Activated T-cell treated with anti-CD3 and anti-CD28 coated beads, Interleukin-2, amount 50 U/mL, for 1 hour (primary cell): ENCODE measurements around the gene CYTL1.
"Not testable (repeated sequence)": the region's sequence is repeated elsewhere in the genome, so short reads cannot be mapped to it uniquely, and the experiment has no call there.

ENCODE experiments used
- DNase-seq: peaks from one replicate; pipeline ENCODE4 v3.0.0-alpha.2; 2020

Gene CYTL1, protein sequence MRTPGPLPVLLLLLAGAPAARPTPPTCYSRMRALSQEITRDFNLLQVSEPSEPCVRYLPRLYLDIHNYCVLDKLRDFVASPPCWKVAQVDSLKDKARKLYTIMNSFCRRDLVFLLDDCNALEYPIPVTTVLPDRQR

DNA sequence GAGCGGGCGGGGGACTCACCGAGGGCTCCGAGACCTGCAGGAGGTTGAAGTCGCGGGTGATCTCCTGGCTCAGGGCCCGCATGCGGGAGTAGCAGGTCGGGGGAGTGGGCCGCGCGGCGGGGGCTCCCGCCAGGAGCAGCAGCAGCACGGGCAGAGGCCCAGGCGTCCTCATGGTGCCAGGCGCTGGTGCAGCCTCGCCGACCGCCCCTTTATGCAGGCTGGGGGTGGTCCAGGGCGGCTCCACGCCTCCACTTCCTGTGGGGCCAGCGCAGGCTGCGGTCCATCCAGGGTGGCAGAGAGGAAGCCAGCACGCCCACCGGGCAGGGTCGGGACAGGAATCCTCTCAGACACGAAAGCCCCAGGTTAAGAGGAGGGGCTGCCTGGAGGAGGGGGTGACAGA is at the start of gene CYTL1:
CYTL1 (minus strand) TSS at position 185 of the 400 bp plus-strand sequence; CDS start at position 172, 13 bp downstream.
- DNase-seq: no peak

DNA sequence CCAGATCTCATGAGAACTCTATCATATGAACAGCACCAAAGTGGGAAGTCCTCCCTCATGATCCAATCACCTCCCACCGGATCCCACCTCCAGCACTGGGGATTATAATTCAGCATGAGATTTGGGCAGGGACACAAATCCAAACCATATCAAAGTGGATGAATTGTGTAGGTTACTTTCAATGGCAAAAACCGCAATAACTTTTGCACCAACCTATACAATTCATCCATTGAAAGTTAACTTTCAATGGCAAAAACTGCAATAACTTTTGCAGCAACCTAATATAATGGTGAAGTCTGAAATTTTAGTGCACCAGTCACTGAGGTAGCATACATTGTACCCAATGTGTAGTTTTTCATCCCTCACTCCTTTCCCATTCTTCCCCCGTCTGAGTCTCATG is 48.6 kb upstream of the CYTL1 start:
- no peak for DNase-seq

DNA sequence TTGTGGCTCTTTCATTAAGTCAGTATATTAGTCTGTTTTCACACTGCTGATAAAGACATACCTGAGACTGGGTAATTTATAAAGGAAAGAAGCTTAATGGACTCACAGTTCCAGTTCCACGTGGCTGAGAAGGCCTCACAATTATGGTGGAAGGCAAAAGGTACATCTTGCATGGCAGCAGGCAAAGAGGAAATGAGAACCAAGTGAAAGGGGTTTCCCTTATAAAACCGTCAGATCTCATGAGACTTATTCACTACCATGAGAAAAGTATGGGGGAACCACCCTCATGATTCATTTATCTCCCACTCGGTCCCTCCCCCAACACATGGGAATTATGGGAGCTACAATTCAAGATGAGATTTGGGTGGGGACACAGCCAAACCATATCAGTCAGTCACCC is 47.7 kb upstream of the CYTL1 start:
- not testable (repeated sequence) for DNase-seq

DNA sequence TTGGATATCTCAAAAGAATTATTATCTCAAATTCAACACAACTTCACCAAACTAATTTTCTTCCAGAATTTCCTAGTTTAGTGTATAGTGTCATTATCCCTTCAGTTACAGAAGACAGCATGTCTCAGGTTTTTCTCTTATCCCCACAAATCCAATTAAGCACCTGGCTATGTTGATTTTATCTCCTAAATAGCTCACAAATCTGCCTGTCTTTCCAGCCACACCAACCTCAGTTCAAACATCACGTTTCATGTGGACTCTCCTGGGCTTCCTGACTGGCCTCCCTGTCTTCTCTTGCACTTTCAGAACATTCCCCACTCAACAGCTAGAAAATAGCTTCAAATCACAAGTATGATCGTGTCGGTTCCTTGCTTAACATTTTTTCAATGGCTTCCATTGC is 46.8 kb upstream of the CYTL1 start:
- DNase-seq: no peak

DNA sequence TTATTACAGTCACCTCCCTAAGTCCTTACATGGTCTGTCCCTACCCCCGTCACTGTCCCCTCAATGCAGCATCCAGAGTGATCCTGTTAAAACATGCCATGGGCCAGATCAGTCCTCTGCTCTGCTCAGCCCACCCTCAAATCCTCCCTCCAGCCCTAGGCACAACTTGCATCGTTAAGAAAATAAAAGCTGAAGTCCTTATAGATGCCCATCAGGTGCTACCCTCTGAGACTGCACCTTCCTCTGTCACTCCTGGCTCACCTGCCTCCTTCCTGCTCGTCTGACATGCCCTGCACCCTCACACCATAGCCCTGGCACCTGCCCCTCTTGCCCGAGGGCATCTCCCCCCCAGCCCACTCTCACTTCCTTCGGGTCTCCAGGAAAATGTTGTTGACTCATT is 36.2 kb upstream of the CYTL1 start:
- no peak for DNase-seq

DNA sequence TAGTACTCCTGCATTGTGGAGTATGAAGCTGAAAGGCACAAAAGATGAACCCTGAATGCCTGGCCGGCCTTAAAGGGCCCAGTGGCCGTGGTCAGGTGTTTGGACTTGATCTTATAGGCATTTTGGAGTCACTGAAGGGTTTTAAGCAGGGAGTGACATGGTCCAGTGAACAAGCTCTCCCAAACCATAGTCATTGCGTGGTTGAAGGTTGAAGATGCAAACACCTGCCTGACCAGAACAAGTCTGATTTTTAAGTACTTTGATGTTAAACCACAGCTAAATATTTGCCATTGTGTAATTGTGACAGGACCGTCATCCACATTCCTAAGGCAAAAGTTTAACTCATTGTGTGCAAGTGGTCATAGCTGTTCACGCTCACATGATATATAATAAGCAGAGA is 35.3 kb upstream of the CYTL1 start:
- DNase-seq: no peak

DNA sequence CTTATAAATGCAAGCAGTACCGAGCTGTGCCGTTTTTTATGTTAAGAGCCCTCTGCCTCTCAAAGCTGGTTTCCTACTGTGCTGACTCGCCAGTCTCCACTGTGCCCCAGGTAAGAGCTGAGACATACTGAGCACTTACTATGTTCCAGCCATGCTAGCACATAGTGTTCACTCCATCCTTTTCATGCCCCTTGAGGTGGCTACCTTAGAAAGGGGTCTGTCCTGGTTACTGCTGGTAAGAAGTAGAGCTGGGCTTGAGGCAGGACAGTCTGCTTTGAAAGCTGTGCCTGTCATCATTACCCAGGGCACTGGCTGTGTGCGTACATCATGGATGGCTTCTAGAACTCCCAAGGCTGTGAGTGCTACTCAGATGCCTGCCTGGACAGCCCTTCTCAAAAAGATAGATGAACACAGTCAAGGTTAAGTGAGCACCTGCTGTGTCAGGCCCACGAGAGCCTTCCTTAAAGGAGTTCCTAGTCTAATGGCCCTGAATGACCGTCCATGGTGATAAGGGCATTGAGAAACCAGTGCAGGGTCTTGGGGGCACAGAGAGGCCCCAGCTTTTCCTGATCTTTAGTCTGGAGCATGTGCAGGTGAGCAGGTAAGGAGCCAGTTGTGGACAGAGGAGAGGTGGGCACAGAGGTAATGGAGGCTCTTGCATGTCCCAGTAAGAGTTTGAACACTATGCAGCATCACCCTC is 33.6 kb upstream of the CYTL1 start:
- DNase-seq: no peak

DNA sequence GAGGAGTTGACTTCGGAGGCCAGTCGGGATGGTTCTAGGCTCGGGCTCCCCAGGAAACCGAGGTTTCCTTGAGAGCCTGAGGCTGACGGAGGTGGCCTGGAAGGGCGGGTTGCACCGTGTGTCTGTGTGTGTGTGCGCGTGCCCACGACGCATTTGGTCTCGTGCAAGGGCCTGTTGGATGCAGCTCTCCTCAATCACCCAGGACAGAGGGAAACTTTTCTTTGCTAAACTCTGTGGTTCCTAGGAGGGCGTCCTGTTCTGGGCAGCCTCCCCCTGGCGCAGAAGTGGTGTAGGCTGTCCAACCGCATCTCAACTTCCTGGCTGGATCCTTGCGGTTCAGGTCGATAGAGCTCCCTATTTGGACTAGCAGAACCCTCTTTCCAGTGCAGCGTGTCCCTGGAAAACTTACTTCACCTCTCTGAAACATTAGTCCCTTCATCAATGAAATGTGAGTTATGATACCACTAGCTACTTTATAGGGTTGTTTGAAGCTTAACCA is 33.0 kb upstream of the CYTL1 start:
- DNase-seq: no peak

DNA sequence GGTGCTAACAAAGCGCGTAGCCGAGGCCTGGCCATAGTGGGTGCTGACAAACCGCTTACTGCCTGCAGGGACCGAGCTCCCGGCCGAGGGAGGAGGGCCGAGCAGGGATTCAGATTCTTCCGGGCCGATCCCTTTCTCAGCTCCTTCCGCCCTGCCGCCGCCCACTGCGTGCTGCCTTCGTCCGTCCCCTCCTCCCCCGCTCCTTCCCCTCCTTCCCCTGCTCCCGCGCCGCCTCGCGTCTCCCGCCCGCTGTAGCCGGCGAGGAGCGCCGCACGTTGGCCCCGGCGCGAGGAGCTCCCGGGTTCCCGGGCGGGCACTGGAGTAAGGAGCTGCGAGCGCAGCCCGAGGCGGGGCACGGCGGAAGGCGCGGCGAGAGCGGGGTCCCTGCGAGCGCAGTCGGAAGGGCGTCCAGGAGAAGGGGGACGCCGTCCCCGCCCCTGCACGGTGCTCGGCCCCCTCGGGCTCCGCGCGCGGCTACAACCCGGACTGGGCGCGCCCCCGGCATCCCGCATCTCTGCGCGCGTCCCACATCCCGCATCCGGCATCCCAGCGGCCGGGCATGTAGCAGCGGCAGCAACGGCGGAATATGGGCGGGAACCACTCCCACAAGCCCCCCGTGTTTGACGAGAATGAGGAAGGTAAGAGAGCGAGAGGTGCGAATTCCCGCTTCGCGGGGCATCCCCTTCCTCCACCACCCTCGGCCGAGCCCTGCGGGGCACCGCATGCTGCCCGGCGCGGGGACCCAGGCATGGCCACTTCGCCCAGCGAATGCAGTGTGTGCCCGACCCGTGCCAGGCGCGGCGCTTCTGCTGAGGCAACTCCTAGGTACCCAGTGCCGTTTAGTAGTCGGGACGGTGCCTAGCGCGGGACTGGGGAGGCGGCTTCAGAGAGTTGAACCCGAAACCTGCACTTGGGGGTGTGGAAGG is 32.3 kb upstream of the CYTL1 start, which contains the start of gene STK32B:
STK32B (plus strand) TSS at position 203 of the 926 bp plus-strand sequence.
- DNase-seq: no peak

DNA sequence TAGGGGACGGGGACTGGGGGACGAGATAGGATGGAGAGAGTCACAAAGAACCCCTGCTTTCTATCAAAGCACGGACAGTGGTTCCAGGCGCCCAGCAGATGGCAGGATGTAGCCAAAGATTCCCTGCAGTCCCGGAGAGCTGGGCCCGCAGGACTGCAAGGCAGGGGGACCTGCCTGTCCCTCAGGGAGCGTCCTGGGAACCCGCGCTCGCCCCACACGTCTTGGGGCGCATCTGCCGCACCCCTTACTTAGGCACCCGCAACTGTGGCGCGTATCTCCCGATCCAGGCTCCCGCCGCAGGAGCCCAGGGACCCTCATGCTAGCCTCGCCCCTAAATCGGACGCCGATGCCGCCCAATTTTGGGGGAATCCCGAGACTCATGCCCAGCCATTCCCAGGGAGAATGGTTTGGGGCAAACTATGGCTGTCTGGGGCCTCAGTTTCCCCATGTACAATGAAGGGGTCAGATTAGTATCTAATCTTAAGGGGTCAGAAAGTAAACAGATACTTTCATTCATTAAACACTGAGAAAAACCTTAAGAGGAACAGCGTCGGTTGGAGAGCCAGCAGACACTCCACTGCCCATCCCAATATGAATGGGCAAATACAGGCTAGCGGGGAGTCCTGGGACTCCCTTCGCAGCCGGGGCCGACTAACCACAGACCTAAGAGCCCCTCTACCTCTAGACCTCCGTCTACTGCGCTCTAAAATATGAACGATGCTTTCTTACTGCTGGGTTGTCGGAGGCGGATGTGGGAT is 31.4 kb upstream of the CYTL1 start:
- DNase-seq: no peak

DNA sequence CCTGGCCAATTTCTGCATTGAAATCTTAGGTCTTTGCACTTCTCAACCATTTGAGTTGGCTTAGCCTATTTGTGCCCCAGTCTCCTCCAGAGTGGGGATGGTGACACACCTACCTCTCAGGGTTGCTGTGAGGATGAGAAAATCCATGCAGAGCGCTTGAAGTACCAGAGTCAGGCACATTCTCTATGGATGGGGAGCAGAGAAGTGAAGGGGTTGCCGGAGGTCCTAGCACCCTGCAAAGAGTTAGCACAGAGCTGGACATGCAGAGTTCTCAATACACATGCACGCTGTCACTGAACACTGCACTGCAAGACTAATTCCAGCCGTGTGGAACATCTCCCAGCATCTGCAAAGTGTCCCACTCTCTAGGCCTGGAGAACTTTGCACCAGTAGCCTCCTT is 29.5 kb upstream of the CYTL1 start:
- no peak for DNase-seq

DNA sequence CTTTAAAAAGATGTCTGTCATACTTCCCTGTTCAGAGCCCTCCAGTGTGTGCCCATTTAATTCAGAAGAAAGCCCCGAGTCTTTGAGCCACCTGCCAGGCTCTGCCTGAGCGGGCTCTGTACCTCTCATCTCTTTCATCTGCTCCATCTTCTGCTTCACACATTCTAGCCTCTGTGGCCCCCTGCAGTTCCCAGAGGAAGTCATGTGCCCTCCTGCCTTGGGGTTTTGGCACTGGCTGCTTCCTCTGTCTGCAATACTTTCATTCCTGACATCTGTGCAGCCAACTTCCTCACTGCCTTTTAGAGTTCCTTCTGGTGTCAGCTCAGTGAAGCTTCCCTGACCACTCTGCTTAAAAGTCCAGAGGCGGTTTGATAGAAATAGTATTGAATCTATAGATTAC is 25.8 kb upstream of the CYTL1 start:
- no peak for DNase-seq

DNA sequence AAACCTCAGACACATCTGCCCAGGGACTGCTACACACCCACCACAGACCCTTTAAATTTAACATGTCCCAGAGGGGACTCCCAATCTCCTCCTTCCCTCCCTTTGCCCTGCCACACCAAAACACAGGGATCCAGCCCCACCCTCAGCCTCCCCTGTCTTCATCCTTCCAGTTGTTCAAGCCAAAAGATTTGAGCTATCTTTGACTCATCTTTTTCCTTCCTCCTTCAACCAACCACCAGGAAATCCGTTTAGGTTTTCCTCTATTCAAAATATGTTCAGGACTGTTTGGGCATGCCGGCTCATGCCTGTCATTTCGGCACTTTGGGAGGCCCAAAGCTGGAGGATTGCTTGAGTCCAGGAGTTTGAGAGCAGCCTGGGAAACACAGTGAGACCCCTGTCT is 25.1 kb upstream of the CYTL1 start:
- DNase-seq: no peak

DNA sequence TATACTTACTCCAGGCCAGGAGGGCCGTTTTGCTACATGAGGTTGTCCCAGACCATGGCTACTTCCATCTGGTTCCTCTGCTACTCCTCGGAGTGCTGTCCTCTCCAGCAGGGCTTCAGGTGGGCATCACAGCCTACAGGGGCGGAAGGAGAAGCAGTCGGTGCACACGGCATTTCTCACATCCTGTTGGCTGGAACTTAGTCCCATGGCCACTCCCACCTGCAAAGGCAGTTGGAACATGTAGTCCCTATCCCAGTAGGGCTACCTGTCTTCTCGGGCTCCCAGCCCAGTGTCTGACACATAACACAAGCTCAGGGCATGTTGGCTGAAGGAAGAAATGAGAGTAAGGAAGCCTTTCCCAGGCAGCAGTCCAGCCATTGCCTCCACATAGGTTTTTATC is 24.3 kb upstream of the CYTL1 start:
- no peak for DNase-seq

DNA sequence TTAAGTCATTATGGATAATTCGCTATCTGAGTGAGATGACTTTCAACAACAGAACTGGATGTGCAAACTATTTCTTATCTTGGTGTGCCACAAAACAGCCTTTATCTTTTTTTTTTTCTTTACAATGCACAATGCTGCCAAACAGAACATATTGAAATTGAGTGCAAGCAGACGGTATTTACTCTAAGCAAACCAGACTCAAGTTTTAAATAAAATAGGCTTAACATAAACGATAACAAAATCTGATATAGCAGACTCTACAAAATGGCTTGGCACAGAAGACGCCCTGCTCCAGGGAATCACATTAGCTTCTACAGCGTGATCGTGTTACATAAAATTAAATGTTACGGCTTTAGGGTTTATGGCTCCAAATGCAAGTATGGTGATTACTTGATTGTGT is 22.4 kb upstream of the CYTL1 start:
- DNase-seq: no peak

DNA sequence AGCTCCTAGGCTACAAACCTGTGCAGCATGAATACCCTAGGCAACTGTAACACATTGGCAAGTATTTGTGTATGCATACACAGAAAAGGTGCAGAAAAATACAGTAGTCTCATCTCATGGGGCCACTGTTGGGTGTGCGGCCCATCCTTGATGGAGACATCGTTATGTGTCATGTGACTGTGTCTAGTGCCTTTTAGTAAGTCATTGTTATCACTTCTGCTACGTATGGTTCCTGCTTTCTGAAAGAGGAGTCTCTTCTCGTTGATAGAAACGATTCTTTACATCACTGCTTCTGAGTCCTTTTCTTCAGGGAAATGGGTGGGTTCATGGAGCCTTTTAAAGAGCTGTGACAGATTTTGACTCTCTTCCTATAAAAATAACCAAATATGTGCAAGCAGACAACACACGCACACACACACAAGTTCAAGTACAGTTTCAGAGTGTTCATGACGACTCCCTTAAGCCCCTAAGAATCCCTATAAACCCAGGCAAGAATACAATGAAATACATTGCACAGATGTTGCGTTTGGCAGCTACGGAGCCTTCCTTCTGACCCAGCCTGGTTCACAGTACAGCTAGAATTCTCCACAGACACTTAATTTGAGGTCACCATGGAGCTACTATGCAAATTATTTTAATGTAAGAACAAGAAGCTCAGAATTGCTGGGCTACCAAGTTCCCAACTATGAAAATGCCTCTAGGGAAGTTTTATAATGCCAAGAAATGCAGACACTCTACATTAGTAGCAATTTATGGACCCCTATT is 21.8 kb upstream of the CYTL1 start:
- no peak for DNase-seq

DNA sequence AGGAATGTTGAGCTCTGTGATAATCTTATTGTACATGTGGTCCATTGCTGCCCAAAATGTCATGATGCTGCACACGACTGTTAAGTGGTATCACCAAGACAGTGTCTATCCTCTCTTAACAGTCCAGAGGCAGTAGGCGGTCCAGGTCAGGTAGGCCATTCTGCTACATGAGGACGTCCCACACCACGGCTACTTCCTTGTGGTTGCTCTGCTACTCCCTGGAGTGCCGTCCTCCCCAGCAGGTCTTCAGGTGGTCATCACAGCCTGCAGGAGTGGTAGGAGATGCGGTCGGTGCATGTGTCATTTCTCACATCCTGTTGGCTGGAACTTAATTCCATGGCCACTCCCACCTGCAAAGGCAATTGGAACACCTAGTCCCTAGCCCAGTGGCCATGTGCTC is 20.5 kb upstream of the CYTL1 start:
- no peak for DNase-seq

DNA sequence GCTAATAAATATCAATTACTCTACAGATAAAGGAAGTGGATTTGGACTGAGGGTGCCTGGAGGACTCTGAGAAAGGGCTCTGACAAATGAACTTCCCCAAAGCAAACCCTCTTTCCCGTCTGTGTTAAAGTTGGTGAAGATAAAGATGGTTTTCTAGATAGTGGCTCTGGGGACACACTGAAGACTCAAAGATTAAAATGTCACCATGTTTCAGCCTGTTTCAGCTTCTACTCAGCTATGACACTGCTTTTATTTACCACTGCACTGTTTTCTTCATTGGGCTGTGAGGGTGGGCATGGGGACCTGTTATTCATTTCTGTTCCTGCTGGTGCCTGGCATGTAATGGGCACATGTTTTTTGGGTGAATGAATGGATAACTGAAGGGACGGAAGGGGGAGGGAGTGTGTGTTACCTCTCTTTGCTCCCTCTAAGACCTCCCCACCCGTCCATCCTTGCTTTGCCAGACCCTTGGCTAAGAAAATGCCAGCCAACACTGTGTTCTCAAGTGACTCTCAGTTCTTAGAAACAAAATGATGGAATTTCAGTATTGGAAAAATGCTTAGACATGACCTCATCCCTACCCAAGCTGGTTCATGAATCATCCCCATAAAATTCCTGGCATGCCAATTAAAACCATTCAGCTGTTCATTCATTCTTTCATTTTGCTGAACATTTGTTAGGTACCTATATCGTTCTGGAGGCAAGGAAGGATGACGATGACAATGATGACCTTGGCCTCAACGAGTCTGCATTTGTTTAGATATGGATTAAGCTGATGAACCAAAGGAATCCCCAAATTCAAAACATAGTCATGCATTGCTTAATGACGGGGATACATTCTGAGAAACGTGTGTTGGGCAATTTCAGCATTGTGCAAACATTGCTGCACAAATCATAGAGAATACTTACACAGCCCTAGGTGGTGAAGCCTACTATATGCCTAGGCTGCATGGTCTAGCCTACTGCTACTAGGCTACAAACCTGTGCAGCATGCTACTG is 18.6 kb upstream of the CYTL1 start:
- no peak for DNase-seq

DNA sequence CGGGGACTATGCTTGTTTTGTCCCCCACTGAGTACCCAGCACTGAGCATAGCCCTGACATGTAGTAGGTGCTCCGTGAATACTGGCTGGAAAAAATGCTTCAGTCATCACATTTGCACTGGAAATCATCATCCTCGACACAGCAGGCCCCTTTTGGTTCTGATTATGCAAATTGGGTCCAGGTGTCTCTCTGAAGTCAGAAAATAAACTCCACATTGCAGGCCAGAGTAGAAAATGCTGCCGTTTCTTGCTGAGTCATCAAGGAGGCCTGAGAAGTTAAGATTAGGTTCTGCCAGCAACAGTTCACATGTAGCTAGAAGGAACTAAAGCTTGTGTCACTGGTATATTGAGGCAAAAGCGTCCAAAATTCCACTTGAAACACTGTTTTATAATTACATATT is 17.0 kb upstream of the CYTL1 start:
- DNase-seq: no peak

DNA sequence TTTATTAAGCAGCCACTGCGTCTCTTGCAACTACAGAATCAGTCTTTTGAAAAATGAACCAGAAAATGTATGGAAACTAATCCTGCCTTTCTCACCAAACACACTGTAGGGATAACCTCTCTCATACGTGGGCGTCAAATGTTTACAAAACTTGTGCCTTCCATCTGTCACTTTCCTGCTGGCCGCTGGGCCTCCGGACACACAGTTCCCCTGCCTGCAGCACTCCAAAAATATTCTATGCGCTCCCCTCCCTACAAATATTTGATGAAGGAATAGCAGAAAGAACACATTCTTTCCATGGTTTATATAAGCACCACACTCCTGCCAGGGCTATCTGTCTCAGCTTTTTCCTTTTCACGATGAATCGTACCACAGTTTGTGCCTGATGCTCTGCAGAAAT is 14.9 kb upstream of the CYTL1 start:
- DNase-seq: no peak

DNA sequence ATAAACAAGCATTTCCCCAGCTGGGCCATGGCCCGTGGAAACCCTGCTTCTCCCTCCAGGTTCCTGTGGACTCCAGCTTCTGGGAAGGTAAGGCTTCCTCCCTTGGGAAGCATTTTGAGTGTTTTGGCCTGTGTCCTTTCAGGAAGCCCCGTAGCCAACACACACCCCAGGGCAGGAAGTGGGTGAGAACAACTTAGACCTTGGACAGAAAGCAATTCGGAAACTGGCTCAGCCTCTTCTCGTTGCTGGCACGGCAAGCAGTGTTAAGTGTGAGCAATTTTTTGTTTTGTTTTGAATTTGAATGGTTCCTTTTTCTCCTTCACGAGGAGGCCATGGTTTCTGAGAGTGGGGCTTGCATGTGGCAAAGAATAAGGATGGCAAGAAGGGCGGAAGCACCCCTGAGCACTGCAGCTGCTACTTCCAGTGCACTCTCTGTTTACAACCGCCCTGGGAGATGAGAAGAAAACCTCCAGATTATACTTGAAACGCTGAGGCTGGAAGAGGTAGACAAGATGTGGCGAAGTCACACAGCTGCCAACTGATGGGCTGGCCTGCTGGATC is 14.1 kb upstream of the CYTL1 start:
- DNase-seq: no peak
